Ascending aorta (tissue), 2 donors: ENCODE data around the gene BNIP3. TPM values are rescaled to one million over a fixed set of nuclear protein-coding genes. Genes with fewer than 3 reads are reported as not detected.

ENCODE experiments used
- DNase-seq, 2 donors: peaks; one replicate each; pipeline ENCODE4 v3.0.0-alpha.2; 2019; ENCODE audit warnings: low spot score in 2 of 2
- H3K27ac ChIP-seq, 2 donors: fragments of 200-600 bp; sonication (generic); one replicate each; pipeline ENCODE4 v1.5.1; 2016 to 2017; ENCODE audit warnings: mild to moderate bottlenecking in 1 of 2
- H3K27me3 ChIP-seq: fragments of 200-600 bp; sonication (generic); one replicate; pipeline ENCODE4 v1.5.1; 2017
- H3K36me3 ChIP-seq, 2 donors: fragments of 200-600 bp; sonication (generic); one replicate each; pipeline ENCODE4 v1.5.1; 2016
- H3K4me1 ChIP-seq, 2 donors: fragments of 200-600 bp; sonication (generic); one replicate each; pipeline ENCODE4 v1.5.1; 2016 to 2017; ENCODE audit warnings: mild to moderate bottlenecking in 1 of 2
- H3K4me3 ChIP-seq, 2 donors: fragments of 200-600 bp; sonication (generic); one replicate each; pipeline ENCODE4 v1.5.1; 2016 to 2017; ENCODE audit warnings: mild to moderate bottlenecking in 1 of 2
- H3K9me3 ChIP-seq, 2 donors: fragments of 200-600 bp; sonication (generic); one replicate each; pipeline ENCODE4 v1.5.1; 2016
- CTCF ChIP-seq, 3 experiments: fragments of 200-600 bp in 2 of 3; fragments of 450-650 bp in 1 of 3; sonication (generic) in 2 of 3; IDR thresholded peaks; one replicate each; pipeline ENCODE4 v1.5.1; 2016 to 2019; ENCODE audit warnings: antibody characterized with exemption in 3 of 3, mild to moderate bottlenecking in 1 of 3, moderate library complexity in 1 of 3
- intact Hi-C: fragments of 100-400 bp; cut with DNase I; formaldehyde crosslinking; loops from one replicate; pipeline ENCODE4 v1.15.1; 2023
- total RNA-seq: library from RNA; depleted of rRNA; stranded (reverse); fragments of >200 nt; gene quantifications from one replicate; pipeline ENCODE4 v1.1.0, GENCODE V29; 2016

Gene BNIP3
- total RNA-seq, 1 donor from 2014 or later, result 18.3 TPM

- TF ChIP-seq CTCF (IDR thresholded peaks at IDR 0.05), result no peak
- no peak overlapping the region for H3K27ac ChIP-seq
- H3K9me3 ChIP-seq, result no peaks in the 10 kb centered on the region
- intact Hi-C loops, result no loop called here
- no peaks in the 10 kb centered on the region for H3K4me1 ChIP-seq
- peak in 1 of 2 donors; percentile 49 for DNase-seq
- H3K27me3 ChIP-seq, result no peaks in the 10 kb centered on the region
- H3K4me3 ChIP-seq, result no peak overlapping the region
- peaks cover 29 to 60% of the 10 kb centered on the region in 2 donors for H3K36me3 ChIP-seq
These were observed 10.1 kb downstream of the BNIP3 start for GRCh38 chr10:131971591-131971990.

GRCh38 chr10:131970946-131971345, 10.8 kb downstream of the BNIP3 start:
- peak in 1 of 2 donors; percentile 38 for DNase-seq
- Histone ChIP-seq H3K4me3 (no peak overlapping the region), H3K9me3 (no peaks in the 10 kb centered on the region), H3K4me1 (no peaks in the 10 kb centered on the region), H3K27me3 (no peaks in the 10 kb centered on the region), H3K27ac (no peak overlapping the region), H3K36me3 (peaks cover 29 to 64% of the 10 kb centered on the region in 2 donors)
- no peak for TF ChIP-seq CTCF (IDR thresholded peaks at IDR 0.05)
- intact Hi-C loops, result no loop called here

GRCh38 chr10:131968949-131969348, 12.8 kb downstream of the BNIP3 start:
- intact Hi-C loops, result no loop called here
- H3K36me3 ChIP-seq, result peaks cover 34 to 71% of the 10 kb centered on the region in 2 donors
- H3K27me3 ChIP-seq, result no peaks in the 10 kb centered on the region
- H3K4me1 ChIP-seq, result no peaks in the 10 kb centered on the region
- H3K27ac ChIP-seq, result no peak overlapping the region
- no peak for TF ChIP-seq CTCF (IDR thresholded peaks at IDR 0.05)
- peak in 1 of 2 donors; percentile 34 for DNase-seq
- H3K9me3 ChIP-seq, result no peaks in the 10 kb centered on the region
- no peak overlapping the region for H3K4me3 ChIP-seq

- intact Hi-C loops, result no loop called here
- Histone ChIP-seq H3K9me3 (no peaks in the 10 kb centered on the region), H3K27me3 (no peaks in the 10 kb centered on the region), H3K27ac (no peak overlapping the region), H3K4me1 (no peaks in the 10 kb centered on the region), H3K4me3 (no peak overlapping the region), H3K36me3 (peaks cover 10 to 41% of the 10 kb centered on the region in 2 donors)
- TF ChIP-seq CTCF (IDR thresholded peaks at IDR 0.05), result no peak
- peak in 1 of 2 donors; percentile 28 for DNase-seq
These were observed 17.4 kb downstream of the BNIP3 start for GRCh38 chr10:131964298-131964697.

GRCh38 chr10:131963811-131964210, 17.9 kb downstream of the BNIP3 start:
- Histone ChIP-seq H3K4me1 (no peaks in the 10 kb centered on the region), H3K27ac (no peak overlapping the region), H3K4me3 (no peak overlapping the region), H3K27me3 (no peaks in the 10 kb centered on the region), H3K9me3 (no peaks in the 10 kb centered on the region), H3K36me3 (peaks cover 7 to 36% of the 10 kb centered on the region in 2 donors)
- DNase-seq, result no peak
- intact Hi-C loops, result no loop called here
- no peak for TF ChIP-seq CTCF (IDR thresholded peaks at IDR 0.05)

- DNase-seq, result peak in 1 of 2 donors; percentile 28
- no peak overlapping the region for H3K27ac ChIP-seq
- intact Hi-C loops, result no loop called here
- H3K4me1 ChIP-seq, result no peaks in the 10 kb centered on the region
- no peak overlapping the region for H3K4me3 ChIP-seq
- no peaks in the 10 kb centered on the region for H3K9me3 ChIP-seq
- no peak for TF ChIP-seq CTCF (IDR thresholded peaks at IDR 0.05)
- H3K27me3 ChIP-seq, result no peaks in the 10 kb centered on the region
- H3K36me3 ChIP-seq, result peaks cover 5 to 33% of the 10 kb centered on the region in 2 donors
These were observed 18.4 kb downstream of the BNIP3 start for GRCh38 chr10:131963350-131963749.
